Activated CD4-positive, alpha-beta memory T cell treated with anti-CD3 and anti-CD28 coated beads, Interleukin-2, amount 10 ng/mL, durations not matched to agents 7 days and 5 days (primary cell): ENCODE data around the gene HPS4. TPM values are rescaled to one million over a fixed set of nuclear protein-coding genes. Genes with fewer than 3 reads are reported as not detected.
"Not testable (repeated sequence)": the region's sequence is repeated elsewhere in the genome, so short reads cannot be mapped to it uniquely, and the experiment has no call there.

Source experiments
- CTCF ChIA-PET: fragments of 350-600 bp; sonication (Branson Sonifier 250); formaldehyde crosslinking; loops from one replicate; lab custom pipeline; 2021; ENCODE audit warnings: antibody characterized with exemption, inconsistent platforms; lab: Charles Lee
- POLR2A ChIA-PET: fragments of 350-600 bp; sonication (Branson Sonifier 250); formaldehyde crosslinking; loops from one replicate; lab custom pipeline; 2021; ENCODE audit warnings: antibody characterized with exemption; lab: Charles Lee
- DNase-seq: peaks from one replicate; pipeline ENCODE4 v3.0.0-alpha.2; 2020
- H3K27ac Mint-ChIP-seq: one replicate; pipeline ENCODE4 v1.8.0; 2021; ENCODE audit warnings: mild to moderate bottlenecking, mixed read lengths
- H3K27me3 Mint-ChIP-seq: one replicate; pipeline ENCODE4 v1.8.0; 2021; ENCODE audit warnings: mixed read lengths
- H3K36me3 Mint-ChIP-seq: one replicate; pipeline ENCODE4 v1.8.0; 2021; ENCODE audit warnings: low read depth, mixed read lengths
- H3K4me1 Mint-ChIP-seq: one replicate; pipeline ENCODE4 v1.8.0; 2021; ENCODE audit warnings: mixed read lengths
- H3K4me3 Mint-ChIP-seq: one replicate; pipeline ENCODE4 v1.8.0; 2021; ENCODE audit warnings: mild to moderate bottlenecking, mixed read lengths
- H3K9me3 Mint-ChIP-seq: one replicate; pipeline ENCODE4 v1.8.0; 2021; ENCODE audit warnings: mixed read lengths
- total RNA-seq, 2 experiments: library from RNA; stranded (reverse); gene quantifications; one replicate each; pipeline ENCODE4 v1.2.3, GENCODE V29; 2021

The HPS4 gene
- total RNA-seq: 10 to 100 TPM; 37.3 to 37.6 TPM

DNA sequence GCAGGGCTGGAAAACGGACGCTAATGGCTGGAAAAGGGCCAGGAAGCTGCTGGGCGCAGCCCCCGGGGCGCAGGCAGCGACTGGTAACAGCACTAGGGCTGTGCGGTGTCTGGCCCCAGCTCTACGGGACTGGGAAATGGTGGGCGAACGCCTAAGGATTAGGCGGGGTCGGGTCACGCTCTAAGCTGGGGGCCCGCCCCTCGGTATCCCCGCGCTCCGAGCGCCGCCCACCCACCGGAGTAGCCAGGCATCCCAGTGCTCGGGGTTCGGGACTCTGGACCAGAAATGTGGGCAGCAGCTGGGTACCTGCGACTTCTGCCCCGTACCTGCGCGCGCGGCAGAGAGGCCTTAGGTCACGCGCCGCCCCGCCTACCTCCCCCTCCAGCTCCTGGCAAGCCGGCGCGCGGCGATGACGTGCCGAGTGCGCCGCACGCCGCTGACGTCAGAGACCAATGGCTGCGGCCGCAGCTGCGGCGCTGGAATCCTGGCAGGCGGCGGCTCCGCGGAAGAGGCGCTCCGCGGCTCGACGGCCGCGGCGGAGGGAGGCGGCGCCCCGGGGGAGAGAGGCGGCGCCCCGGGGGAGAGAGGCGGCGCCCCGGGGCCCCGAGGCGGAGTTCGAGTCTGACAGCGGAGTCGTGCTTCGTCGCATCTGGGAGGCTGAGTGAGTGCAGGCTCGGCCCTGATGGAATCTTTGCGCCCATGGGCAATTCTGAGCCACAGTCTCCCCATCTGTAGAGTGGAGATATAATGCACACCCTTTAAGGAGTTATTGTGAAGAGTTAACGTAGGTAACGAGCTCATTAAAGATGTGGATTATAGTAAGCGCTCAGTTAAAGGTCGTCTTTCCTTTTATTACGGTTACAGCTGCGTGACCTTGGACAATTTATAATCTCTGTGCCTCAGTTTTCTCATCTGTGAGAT, at the start of gene HPS4, which contains the start of gene SRRD:
Gene HPS4 (minus strand): TSS at position 345 of the 921 bp plus-strand sequence. CDS start 2,021 bp downstream, outside the sequence.
Gene SRRD (plus strand): TSS at position 439 of the 921 bp plus-strand sequence. CDS start 14 bp downstream, at position 453.
- CTCF ChIA-PET: interaction anchor here (0.8 to 3.6 kb wide), 9 partner anchors 19 to 195 kb away, joined by 3 to 32 read pairs (median 8); partner anchors contain the start of gene TFIP11
- Mint-ChIP-seq H3K4me1 (peaks cover 68% of the 10 kb centered on the region), H3K36me3 (peaks cover 38% of the 10 kb centered on the region), H3K27ac (peak within 1 kb of the TSS; percentile 71), H3K9me3 (no peaks in the 10 kb centered on the region), H3K27me3 (no peaks in the 10 kb centered on the region), H3K4me3 (peak within 1 kb of the TSS; percentile 93)
- peak; percentile 93 for DNase-seq
- POLR2A ChIA-PET: interaction anchor here (0.9 to 5.7 kb wide), 27 partner anchors 9 to 1436 kb away, joined by 3 to 92 read pairs (median 5); partner anchors contain the start of genes MIAT, PITPNB, TFIP11 and TPST2

DNA sequence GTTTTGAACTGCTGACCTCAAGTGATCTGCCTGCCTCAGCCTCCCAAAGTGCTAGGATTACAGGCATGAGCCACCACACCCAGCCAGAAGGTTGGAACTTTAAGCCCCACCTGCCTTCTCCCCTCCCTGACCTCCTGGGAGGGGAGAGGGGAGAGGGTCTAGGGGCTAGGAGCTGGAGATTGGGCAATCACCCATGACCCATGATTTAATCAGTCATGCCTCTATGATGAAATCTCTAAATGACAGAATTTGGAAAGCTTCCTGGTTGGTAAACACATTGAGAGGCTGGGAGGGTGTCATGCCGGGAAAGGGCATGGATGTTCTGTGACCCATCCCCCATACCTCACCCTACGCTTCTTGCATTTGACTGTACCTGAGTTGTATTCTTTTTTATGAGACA, 45.8 kb upstream of the HPS4 start:
- DNase-seq: no peak
- ChIA-PET POLR2A (interaction anchor here (1.7 kb wide), 1 partner anchor 16 kb away, joined by 3 read pairs; no protein-coding TSS in a partner anchor), CTCF (interaction anchor here (1.3 kb wide), 1 partner anchor 137 kb away, joined by 4 read pairs; no protein-coding TSS in a partner anchor)
- Mint-ChIP-seq H3K4me3 (no peak overlapping the region), H3K9me3 (no peaks in the 10 kb centered on the region), H3K27ac (no peak overlapping the region), H3K27me3 (no peaks in the 10 kb centered on the region), H3K36me3 (peaks cover 62% of the 10 kb centered on the region), H3K4me1 (peaks cover 9% of the 10 kb centered on the region)

DNA sequence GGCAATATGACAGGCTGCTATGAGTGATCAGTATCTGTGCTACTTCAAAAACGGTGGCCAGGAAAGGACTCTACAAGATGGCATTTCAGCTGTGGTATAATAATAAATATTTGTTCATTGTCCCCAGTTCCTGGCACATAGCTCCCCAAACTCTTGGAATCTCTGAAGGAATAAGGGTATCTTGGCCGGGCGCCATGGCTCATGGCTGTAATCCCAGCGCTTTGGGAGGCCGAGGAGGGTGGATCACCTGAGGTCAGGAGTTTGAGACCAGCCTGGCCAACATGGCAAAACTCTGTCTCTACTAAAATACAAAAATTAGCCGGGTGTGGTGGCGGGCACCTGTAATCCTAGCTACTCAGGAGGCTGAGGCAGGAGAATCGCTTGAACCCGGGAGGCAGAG, 44.9 kb upstream of the HPS4 start:
- POLR2A ChIA-PET, CTCF ChIA-PET, H3K9me3 Mint-ChIP-seq, H3K27ac Mint-ChIP-seq, H3K4me1 Mint-ChIP-seq, DNase-seq, H3K4me3 Mint-ChIP-seq, H3K27me3 Mint-ChIP-seq: not testable (repeated sequence)
- H3K36me3 Mint-ChIP-seq: peaks cover 64% of the 10 kb centered on the region

DNA sequence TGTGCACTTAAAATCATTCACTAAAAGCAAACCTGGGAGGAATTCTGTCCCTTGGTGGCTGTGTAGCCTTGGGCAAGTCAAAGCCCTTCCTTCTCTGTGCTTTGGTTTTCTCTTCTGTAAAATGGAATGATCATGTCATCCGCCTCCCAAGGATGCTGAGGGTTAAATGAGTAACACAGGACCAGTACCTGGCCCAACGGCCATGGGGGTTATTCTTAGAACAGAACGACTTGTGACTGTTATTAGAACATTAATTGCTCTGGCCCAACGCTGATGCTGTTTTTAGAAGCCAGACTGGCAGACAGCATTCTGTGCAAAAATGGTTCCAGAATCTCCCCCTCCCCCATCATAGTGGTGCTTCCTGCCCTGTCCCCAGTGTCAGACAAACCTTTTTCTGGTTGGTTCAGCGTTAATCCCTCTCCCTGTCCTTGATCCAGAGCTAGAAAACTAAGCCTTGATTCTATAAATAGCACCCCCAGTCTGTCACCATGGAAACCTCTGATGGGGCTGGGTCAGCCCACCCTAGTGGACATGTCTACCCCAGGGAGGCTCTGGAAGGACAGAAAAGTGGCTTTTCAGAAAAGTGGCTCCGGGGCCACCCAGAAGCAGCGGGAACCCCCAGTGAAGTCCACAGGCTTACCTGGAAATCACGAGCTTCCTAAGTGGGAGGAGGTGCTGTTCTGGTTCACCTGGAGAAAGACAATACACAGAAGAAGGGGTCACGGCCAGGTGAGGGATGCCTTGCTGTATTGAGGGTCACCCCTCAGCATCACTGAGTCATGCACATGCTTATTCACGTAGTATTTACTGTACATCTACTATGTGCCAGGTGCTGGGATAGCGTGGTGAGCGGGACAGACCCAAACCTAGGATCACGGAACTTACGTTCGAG, 44.2 kb upstream of the HPS4 start:
- POLR2A ChIA-PET: no interaction called here
- H3K4me3 Mint-ChIP-seq: no peak overlapping the region
- H3K27ac Mint-ChIP-seq: no peak overlapping the region
- H3K36me3 Mint-ChIP-seq: peaks cover 61% of the 10 kb centered on the region
- peaks cover 5% of the 10 kb centered on the region for H3K4me1 Mint-ChIP-seq
- no peak for DNase-seq
- no peaks in the 10 kb centered on the region for H3K9me3 Mint-ChIP-seq
- H3K27me3 Mint-ChIP-seq: no peaks in the 10 kb centered on the region
- CTCF ChIA-PET: interaction anchor here (0.6 kb wide), 1 partner anchor 79 kb away, joined by 3 read pairs; no protein-coding TSS in a partner anchor

GRCh38 chr22:26527167-26527566, 43.6 kb upstream of the HPS4 start:
- H3K36me3 Mint-ChIP-seq: peaks cover 59% of the 10 kb centered on the region
- ChIA-PET CTCF (interaction anchor here (0.6 kb wide), 1 partner anchor 79 kb away, joined by 3 read pairs; no protein-coding TSS in a partner anchor), POLR2A (no interaction called here)
- no peaks in the 10 kb centered on the region for H3K4me1 Mint-ChIP-seq
- H3K9me3 Mint-ChIP-seq: no peaks in the 10 kb centered on the region
- H3K4me3 Mint-ChIP-seq: no peak overlapping the region
- H3K27me3 Mint-ChIP-seq: no peaks in the 10 kb centered on the region
- no peak for DNase-seq
- no peak overlapping the region for H3K27ac Mint-ChIP-seq

GRCh38 chr22:26525946-26526564, 42.5 kb upstream of the HPS4 start:
- H3K36me3 Mint-ChIP-seq: peaks cover 49% of the 10 kb centered on the region
- ChIA-PET POLR2A (no interaction called here), CTCF (no interaction called here)
- no peak for DNase-seq
- no peak overlapping the region for H3K4me3 Mint-ChIP-seq
- H3K27me3 Mint-ChIP-seq: no peaks in the 10 kb centered on the region
- no peak overlapping the region for H3K27ac Mint-ChIP-seq
- no peaks in the 10 kb centered on the region for H3K9me3 Mint-ChIP-seq
- H3K4me1 Mint-ChIP-seq: no peaks in the 10 kb centered on the region

- Mint-ChIP-seq H3K4me1 (no peaks in the 10 kb centered on the region), H3K9me3 (no peaks in the 10 kb centered on the region)
- CTCF ChIA-PET: no interaction called here
These were observed 41.3 kb upstream of the HPS4 start for GRCh38 chr22:26524870-26525269.

DNA sequence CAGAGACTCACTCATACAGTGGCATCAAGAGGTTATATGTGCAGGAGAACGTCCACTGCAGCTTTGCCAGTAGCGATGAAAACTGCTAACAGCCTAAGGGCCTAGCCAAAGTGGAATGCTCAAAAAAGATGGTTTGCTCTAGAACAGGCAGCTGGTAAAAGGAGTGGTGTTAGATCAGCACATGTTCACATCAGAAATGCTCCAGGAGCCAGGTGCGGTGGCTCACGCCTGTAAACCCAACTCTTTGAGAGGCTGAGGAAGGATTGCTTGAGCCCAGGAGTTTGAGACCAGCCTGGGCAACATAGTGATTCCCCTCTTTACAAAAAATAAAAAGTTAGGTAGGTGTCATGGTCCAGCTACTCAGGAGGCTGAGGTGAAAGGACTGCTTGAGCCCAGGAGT, 39.0 kb upstream of the HPS4 start:
- H3K27ac Mint-ChIP-seq: no peak overlapping the region
- H3K4me3 Mint-ChIP-seq: no peak overlapping the region
- peaks cover 32% of the 10 kb centered on the region for H3K36me3 Mint-ChIP-seq
- CTCF ChIA-PET: interaction anchor here (2.0 kb wide), 1 partner anchor 20 kb away, joined by 6 read pairs; no protein-coding TSS in a partner anchor
- no peak for DNase-seq
- POLR2A ChIA-PET: interaction anchor here (2.2 kb wide), 1 partner anchor 10 kb away, joined by 9 read pairs; the partner anchor contains the start of gene TFIP11
- no peaks in the 10 kb centered on the region for H3K4me1 Mint-ChIP-seq
- H3K9me3 Mint-ChIP-seq: no peaks in the 10 kb centered on the region
- no peaks in the 10 kb centered on the region for H3K27me3 Mint-ChIP-seq

More at GRCh38 chr22:26524870-26525269, 41.3 kb upstream of the HPS4 start:
- H3K4me3 Mint-ChIP-seq: no peak overlapping the region
- DNase-seq: no peak
- POLR2A ChIA-PET: interaction anchor here (0.9 kb wide), 1 partner anchor 46 kb away, joined by 3 read pairs; no protein-coding TSS in a partner anchor
- H3K36me3 Mint-ChIP-seq: peaks cover 42% of the 10 kb centered on the region
- no peak overlapping the region for H3K27ac Mint-ChIP-seq
- H3K27me3 Mint-ChIP-seq: no peaks in the 10 kb centered on the region

DNA sequence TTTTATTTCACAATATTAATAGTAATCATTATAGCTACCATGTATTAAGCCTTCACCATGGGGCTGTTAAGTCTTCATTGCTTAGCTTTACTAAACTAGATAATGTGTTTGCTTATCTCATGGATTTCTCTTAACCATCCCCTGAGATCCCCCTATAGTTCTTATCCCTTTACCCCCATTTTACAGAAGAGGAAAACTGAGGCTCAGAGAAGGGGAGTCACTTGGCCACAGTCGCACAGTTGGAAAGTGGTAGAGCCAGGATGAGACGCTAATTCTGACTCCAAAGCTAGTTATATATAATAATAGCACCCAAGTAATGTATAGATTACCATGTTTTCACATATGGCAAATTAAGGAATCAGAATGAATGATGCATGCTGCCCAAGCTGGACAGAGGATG, 38.4 kb upstream of the HPS4 start:
- POLR2A ChIA-PET: interaction anchor here (2.2 kb wide), 1 partner anchor 9 kb away, joined by 9 read pairs; the partner anchor contains the start of gene TFIP11
- H3K27ac Mint-ChIP-seq: no peak overlapping the region
- peaks cover 27% of the 10 kb centered on the region for H3K36me3 Mint-ChIP-seq
- no peaks in the 10 kb centered on the region for H3K4me1 Mint-ChIP-seq
- H3K27me3 Mint-ChIP-seq: no peaks in the 10 kb centered on the region
- no peaks in the 10 kb centered on the region for H3K9me3 Mint-ChIP-seq
- no peak overlapping the region for H3K4me3 Mint-ChIP-seq
- CTCF ChIA-PET: interaction anchor here (2.0 kb wide), 1 partner anchor 19 kb away, joined by 6 read pairs; no protein-coding TSS in a partner anchor
- no peak for DNase-seq

DNA sequence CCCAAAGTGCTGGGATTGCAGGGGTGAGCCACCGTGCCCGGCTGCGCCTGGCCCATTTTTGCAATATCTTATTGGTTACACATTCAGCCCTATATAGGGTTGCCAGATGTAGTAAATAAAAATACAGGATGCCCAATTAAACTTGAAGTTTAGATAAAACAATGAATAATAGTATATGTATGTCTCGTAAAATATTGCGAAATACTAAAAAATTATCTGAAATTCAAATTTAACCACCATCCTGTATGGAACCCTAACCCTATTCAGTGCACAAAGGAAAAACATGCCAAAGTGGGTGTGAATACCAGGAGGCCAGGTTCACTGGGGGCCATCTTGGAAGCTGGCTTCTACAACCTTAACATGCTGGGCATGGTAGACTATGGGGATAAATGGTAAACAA, 33.8 kb upstream of the HPS4 start:
- no peak overlapping the region for H3K27ac Mint-ChIP-seq
- H3K4me1 Mint-ChIP-seq: peaks cover 22% of the 10 kb centered on the region
- CTCF ChIA-PET: interaction anchor here (1.3 to 5.8 kb wide), 2 partner anchors 15 to 148 kb away, joined by 4 to 38 read pairs; no protein-coding TSS in a partner anchor
- no peaks in the 10 kb centered on the region for H3K36me3 Mint-ChIP-seq
- no peaks in the 10 kb centered on the region for H3K9me3 Mint-ChIP-seq
- no peaks in the 10 kb centered on the region for H3K27me3 Mint-ChIP-seq
- DNase-seq: no peak
- no peak overlapping the region for H3K4me3 Mint-ChIP-seq
- POLR2A ChIA-PET: no interaction called here

DNA sequence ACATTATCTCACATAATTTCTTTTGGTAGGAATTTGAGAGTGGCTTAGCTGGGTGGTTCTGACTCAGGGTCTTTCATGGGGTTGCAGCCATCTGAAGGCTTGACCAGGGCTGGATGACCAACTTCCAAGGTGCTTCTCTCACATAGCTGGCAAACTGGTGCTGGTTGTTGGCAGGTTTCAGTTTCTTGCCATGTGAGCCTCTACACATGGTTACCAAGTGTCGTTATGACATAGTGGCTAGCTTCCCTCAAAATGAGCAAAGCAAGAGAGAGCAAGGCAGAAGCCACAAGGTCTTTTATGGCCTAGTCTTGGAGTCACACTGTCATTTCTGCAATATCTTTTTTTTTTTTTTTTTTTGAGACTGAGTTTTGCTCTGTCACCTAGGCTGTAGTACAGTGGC, 32.9 kb upstream of the HPS4 start:
- Mint-ChIP-seq H3K9me3 (no peaks in the 10 kb centered on the region), H3K27me3 (no peaks in the 10 kb centered on the region), H3K27ac (no peak overlapping the region), H3K4me1 (peaks cover 32% of the 10 kb centered on the region), H3K4me3 (no peak overlapping the region), H3K36me3 (peaks cover 3% of the 10 kb centered on the region)
- ChIA-PET POLR2A (interaction anchor here (1.2 to 5.0 kb wide), 3 partner anchors 13 to 33 kb away, joined by 3 to 25 read pairs (median 12); partner anchors contain the start of genes HPS4 and SRRD), CTCF (interaction anchor here (0.7 to 5.8 kb wide), 2 partner anchors 14 to 149 kb away, joined by 3 to 38 read pairs; no protein-coding TSS in a partner anchor)
- DNase-seq: no peak
